Activated naive CD8-positive, alpha-beta T cell treated with anti-CD3 and anti-CD28 coated beads, Interleukin-2, amount 50 U/mL, for 24 hours (primary cell): ENCODE data around the gene PACRG.
A peak's percentile ranks its signal among the peaks of the same experiment; 100 is the strongest.

Source experiments
- ATAC-seq: fragments of 150-1000 bp; cut with Tn5 transposase; one replicate; pipeline ENCODE4 v1.10.0; 2021
- DNase-seq: peaks from one replicate; pipeline ENCODE4 v3.0.0; 2021
- H3K27ac Mint-ChIP-seq: one replicate; pipeline ENCODE4 v1.8.0; 2021; ENCODE audit warnings: mild to moderate bottlenecking, mixed read lengths
- H3K27me3 Mint-ChIP-seq: one replicate; pipeline ENCODE4 v1.8.0; 2021; ENCODE audit warnings: mixed read lengths
- H3K36me3 Mint-ChIP-seq: one replicate; pipeline ENCODE4 v1.8.0; 2021; ENCODE audit warnings: low read depth, mixed read lengths
- H3K4me1 Mint-ChIP-seq: one replicate; pipeline ENCODE4 v1.8.0; 2021; ENCODE audit warnings: mixed read lengths
- H3K4me3 Mint-ChIP-seq: one replicate; pipeline ENCODE4 v1.8.0; 2021; ENCODE audit warnings: mild to moderate bottlenecking, moderate library complexity, mixed read lengths
- H3K9me3 Mint-ChIP-seq: one replicate; pipeline ENCODE4 v1.8.0; 2021; ENCODE audit warnings: mixed read lengths

Gene PACRG

DNA sequence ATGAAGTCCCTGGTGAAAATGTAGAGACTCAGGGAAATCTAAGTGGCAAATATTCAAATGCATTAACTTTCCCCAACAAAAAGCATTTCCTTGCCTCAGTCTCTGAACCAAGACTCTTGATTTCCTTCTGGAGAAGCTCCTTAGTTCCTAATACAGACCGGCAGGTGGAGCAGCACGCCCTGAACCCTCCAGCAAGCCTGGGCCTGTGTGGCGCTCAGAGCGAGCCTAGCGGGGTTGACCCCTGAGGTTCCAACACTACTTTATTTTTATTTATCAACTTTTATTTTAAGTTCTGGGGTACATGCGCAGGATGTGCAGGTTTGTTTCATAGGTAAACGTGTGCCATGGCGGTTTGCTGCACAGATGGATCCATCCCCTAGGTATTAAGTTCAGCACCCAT lies 50.8 kb downstream of the PACRG start:
- no peaks in the 10 kb centered on the region for H3K36me3 Mint-ChIP-seq
- ATAC-seq (no peak), DNase-seq (no peak)
- H3K4me3 Mint-ChIP-seq: no peak overlapping the region
- no peak overlapping the region for H3K27ac Mint-ChIP-seq
- peaks cover 11% of the 10 kb centered on the region for H3K9me3 Mint-ChIP-seq
- peaks cover 2% of the 10 kb centered on the region for H3K27me3 Mint-ChIP-seq
- H3K4me1 Mint-ChIP-seq: no peaks in the 10 kb centered on the region

DNA sequence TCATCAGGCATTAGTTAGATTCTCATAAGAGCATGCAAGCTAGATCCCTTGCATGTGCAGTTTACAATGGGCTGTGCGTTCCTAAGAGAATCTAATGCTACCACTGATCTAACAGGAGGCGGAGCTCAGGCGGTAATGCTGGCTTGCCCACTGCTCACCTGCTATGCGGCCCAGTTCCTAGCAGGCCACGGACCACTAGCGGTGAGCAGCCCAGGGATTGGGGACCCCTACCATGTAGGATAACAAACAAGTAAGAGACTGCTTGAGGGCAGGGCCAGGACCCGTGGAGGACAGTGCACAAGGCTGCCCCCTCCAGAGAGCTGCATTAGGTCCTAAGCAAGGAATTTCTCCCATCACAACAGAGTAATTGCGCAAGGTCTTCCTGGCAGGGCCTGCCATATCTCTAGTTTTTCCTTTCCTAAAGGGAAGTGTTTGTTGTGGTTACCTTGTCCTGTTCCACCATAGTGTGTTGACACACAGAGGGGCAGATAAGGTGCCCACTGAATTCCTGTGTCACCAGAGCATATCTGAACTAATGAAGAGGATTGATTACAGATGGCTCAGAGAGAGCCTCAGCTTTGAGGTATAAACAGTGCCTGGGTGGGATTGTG lies 58.0 kb downstream of the PACRG start:
- DNase-seq: no peak
- H3K9me3 Mint-ChIP-seq: peaks cover 10% of the 10 kb centered on the region
- H3K27ac Mint-ChIP-seq: no peak overlapping the region
- no peaks in the 10 kb centered on the region for H3K27me3 Mint-ChIP-seq
- no peaks in the 10 kb centered on the region for H3K36me3 Mint-ChIP-seq
- no peak for ATAC-seq
- no peaks in the 10 kb centered on the region for H3K4me1 Mint-ChIP-seq
- no peak overlapping the region for H3K4me3 Mint-ChIP-seq

DNA sequence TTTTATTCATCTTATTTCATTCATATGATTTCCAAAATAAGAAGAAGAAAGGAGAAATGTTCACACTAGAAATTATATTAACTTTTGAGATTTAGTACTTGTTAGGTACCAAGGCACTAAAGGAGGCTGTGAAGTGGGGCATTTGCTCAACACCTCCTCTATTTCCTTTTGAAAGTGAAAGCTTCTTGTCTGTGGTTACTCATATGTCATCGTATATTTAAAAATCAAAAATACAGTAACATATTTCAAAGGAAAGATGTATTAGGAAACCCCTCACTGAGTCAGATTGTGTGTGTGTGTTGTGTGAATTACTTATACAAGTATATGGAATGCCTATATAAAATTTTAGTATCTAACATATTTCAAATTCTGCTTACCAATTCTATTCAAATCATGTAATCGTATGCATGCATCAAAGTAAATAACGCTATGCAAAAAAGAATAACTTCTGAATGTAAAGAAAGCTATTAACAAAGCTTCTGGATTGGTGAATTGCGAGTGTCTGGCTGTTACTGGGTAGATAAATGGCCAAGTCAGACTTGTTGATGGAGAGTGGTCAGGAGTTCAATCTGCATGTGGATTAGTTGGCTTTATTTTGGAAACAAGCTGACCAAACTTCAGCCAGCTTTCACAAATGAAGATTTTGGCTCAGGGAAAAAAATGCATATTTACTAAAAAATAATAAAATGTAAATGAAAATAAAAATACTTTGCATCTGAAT lies 70.9 kb downstream of the PACRG start:
- H3K36me3 Mint-ChIP-seq: no peaks in the 10 kb centered on the region
- H3K4me3 Mint-ChIP-seq: no peak overlapping the region

DNA sequence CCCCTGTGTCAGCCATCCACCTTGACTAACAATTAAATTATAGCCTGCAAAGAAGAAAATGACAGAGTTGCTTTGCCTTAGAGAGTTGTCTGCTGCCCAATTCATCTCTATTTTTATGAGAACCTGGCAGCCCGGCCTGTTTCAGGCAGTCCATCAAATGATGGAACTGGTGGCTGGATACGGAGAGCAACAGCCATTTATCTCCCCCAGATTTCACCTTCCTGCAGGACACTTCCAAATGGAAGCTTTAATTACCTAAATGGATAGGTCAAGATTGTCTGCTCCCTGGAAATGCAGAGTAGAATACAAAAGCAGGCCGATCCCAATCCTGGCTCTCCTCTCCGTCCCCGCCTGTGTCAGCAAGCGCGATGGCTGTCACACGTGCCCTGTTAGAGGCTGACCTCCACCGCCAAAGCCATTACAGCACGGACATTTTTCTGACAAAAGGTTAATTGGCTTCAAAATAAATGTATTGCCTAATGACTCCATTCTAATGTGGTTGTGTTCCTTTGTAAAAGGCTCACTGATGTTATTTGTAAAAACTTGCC lies 86.7 kb downstream of the PACRG start:
- Mint-ChIP-seq H3K9me3 (peaks cover 13% of the 10 kb centered on the region), H3K27ac (no peak overlapping the region), H3K27me3 (no peaks in the 10 kb centered on the region), H3K4me1 (no peaks in the 10 kb centered on the region), H3K36me3 (no peaks in the 10 kb centered on the region), H3K4me3 (no peak overlapping the region)
- DNase-seq: no peak
- no peak for ATAC-seq

More for the DNA sequence above, 70.9 kb downstream of the PACRG start:
- DNase-seq (no peak), ATAC-seq (peak; percentile 59)
- H3K27me3 Mint-ChIP-seq: no peaks in the 10 kb centered on the region
- H3K4me1 Mint-ChIP-seq: peaks cover 14% of the 10 kb centered on the region
- no peaks in the 10 kb centered on the region for H3K9me3 Mint-ChIP-seq
- H3K27ac Mint-ChIP-seq: no peak overlapping the region

DNA sequence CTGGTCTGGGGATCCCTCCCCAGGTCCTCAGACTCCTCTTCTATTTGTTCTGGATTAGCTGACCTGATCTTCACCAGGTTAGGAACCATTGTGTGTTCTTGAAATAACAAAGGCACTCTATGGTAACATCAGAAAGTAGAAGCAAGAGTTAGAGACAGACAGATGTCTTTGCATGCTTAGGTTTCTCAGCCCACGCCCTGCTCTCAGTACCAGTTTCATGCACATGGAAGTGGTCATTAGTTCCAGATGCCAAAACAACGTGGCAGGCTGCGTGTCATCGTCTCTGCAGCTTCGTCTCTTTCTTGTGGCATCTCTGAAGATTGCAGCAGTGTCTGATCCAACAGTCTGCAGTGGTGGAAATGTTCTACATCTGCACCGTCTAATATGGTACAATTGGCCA lies 89.4 kb downstream of the PACRG start:
- no peaks in the 10 kb centered on the region for H3K36me3 Mint-ChIP-seq
- no peaks in the 10 kb centered on the region for H3K27me3 Mint-ChIP-seq
- no peak for DNase-seq
- no peak overlapping the region for H3K27ac Mint-ChIP-seq
- no peaks in the 10 kb centered on the region for H3K9me3 Mint-ChIP-seq
- no peaks in the 10 kb centered on the region for H3K4me1 Mint-ChIP-seq
- no peak for ATAC-seq
- no peak overlapping the region for H3K4me3 Mint-ChIP-seq

DNA sequence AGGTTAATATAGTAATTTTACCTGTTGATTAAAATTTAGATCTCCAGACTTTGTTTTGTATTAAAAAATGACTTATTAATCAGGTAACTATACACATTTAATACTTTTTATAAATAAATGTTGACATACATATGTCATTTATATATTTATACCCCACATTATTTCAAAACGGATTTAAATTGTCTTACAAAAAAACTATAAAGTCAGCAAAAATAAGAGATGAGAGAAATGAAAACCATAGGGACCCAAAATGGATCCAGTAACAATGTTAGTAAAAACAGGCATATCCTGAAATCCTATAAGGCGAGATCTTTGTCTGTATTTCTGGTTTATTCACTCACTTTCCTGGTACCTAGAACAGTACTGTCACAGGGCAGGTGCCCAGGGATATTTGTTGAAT lies 91.5 kb downstream of the PACRG start:
- Mint-ChIP-seq H3K4me1 (no peaks in the 10 kb centered on the region), H3K27me3 (no peaks in the 10 kb centered on the region), H3K27ac (no peak overlapping the region), H3K36me3 (no peaks in the 10 kb centered on the region), H3K9me3 (no peaks in the 10 kb centered on the region), H3K4me3 (no peak overlapping the region)
- no peak for ATAC-seq
- DNase-seq: no peak

DNA sequence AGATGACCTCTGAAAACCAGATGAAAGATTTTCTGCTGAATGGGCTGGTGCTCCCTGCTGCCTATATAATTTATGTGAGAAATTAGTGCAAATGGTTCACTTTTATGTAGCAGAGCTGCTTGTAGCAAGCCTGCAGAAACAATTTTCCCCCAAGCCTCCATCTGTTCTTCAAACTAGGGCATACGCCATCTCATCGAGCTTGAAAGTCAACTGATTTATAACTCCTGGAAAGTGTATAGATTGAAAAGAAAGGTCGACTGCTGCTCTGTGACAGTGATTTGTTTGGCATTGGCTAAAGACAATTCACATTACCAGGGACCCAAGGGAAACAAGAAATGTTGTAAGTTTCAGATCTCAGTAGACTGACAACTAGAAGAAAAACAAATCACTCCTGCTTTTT lies 93.3 kb downstream of the PACRG start:
- H3K36me3 Mint-ChIP-seq: no peaks in the 10 kb centered on the region
- no peaks in the 10 kb centered on the region for H3K9me3 Mint-ChIP-seq
- DNase-seq (no peak), ATAC-seq (no peak)
- no peaks in the 10 kb centered on the region for H3K4me1 Mint-ChIP-seq
- H3K27me3 Mint-ChIP-seq: no peaks in the 10 kb centered on the region
- no peak overlapping the region for H3K27ac Mint-ChIP-seq
- H3K4me3 Mint-ChIP-seq: no peak overlapping the region

DNA sequence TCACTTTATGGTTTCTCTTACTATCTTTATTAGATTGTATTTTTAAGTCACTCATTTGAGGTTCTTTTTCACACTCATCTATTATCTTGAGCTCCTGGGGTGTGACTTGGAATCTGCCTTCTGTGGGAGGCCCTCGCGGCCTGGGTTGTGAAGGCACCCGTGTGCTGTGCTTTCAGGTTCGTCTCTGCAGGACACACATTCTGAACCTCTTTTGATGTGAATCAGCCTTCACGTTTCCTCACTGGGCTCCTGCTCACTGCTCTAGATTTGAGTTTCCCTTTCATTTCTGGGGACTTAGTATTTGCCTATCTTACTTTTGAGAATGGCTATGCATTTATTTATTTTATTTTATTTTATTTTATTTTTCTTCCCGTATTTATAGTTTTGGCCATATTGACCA lies 97.8 kb downstream of the PACRG start:
- Mint-ChIP-seq H3K27ac (no peak overlapping the region), H3K27me3 (no peaks in the 10 kb centered on the region), H3K4me1 (no peaks in the 10 kb centered on the region), H3K36me3 (no peaks in the 10 kb centered on the region), H3K4me3 (no peak overlapping the region), H3K9me3 (no peaks in the 10 kb centered on the region)
- no peak for DNase-seq
- ATAC-seq: no peak

DNA sequence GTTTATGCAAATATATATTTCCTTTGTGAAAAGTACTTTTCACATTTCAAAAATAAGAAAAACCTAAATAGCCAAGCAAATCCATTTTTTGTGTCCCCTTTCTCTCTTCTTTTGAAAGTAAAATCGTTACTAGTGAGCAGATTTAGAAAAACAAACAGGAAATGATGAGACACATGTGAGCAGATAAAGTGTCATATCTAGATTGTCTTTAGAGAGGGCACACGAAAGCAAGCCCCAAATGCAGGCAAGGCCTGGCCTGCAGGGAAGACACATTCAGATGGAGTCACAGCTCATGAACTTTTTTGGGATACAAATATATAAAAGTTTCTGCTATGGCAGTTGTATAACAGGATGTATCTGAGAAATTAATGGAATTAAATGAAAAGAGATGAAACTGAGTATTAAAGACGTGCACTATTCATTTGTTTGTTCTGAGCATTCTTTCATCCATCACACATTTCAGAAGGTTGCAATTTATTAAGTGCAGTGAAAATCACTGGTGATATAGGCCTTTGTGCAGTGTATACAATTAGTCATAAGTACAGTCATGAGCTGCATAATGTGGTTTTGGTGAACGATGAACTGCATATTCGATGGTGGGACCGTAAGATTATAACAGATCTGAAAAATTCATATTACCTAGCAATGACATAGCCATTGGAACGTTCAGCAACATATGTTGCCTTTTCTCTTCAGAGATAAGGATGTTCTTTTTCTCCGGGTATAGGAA lies 101.4 kb downstream of the PACRG start:
- Mint-ChIP-seq H3K36me3 (no peaks in the 10 kb centered on the region), H3K9me3 (no peaks in the 10 kb centered on the region), H3K27me3 (no peaks in the 10 kb centered on the region), H3K27ac (no peak overlapping the region), H3K4me1 (no peaks in the 10 kb centered on the region), H3K4me3 (no peak overlapping the region)
- no peak for ATAC-seq
- DNase-seq: no peak

DNA sequence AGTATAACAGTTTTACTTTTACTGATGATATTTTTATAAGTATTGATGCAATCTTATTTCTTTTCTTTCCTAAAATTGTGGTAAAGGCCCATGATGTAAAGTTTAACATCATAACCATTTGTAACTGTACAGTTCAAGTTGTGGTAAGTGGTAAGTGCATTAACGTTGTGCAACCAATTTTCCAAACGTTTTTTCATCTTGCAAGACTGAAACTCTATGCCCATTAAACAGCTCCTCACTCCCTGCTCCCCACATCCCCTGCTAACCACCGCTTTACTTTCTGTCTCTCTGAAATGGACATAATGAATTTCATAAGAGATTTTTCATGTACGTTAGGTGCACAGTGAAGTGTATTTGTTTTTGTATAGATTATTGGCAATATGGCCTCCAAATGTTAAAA lies 106.0 kb downstream of the PACRG start:
- H3K36me3 Mint-ChIP-seq: no peaks in the 10 kb centered on the region
- no peaks in the 10 kb centered on the region for H3K27me3 Mint-ChIP-seq
- no peak for ATAC-seq
- H3K4me3 Mint-ChIP-seq: no peak overlapping the region
- no peak for DNase-seq
- no peaks in the 10 kb centered on the region for H3K4me1 Mint-ChIP-seq
- H3K27ac Mint-ChIP-seq: no peak overlapping the region
- H3K9me3 Mint-ChIP-seq: peaks cover 5% of the 10 kb centered on the region

DNA sequence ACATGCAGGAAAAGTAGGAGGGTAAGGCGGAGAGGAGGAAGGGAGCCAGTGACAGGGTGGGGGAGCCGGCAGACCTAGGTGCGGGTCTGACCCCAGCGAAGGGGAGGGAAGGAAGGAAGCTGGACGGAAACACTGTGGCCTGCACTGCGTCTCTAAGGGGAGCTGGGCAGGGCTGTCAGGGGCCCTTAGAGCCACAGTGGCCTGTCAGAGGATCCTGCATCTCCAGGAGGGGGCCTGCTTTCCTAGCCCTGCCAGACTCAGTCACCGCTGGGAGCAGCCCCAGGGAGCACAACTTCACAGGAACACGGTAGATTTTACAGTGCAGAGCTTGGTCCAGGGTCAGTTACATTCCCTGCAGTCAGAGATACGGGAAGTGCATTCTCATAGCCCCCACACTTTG lies 118.2 kb downstream of the PACRG start:
- Mint-ChIP-seq H3K36me3 (no peaks in the 10 kb centered on the region), H3K4me1 (no peaks in the 10 kb centered on the region), H3K27ac (no peak overlapping the region), H3K9me3 (peaks cover 4% of the 10 kb centered on the region), H3K4me3 (no peak overlapping the region), H3K27me3 (no peaks in the 10 kb centered on the region)
- ATAC-seq (no peak), DNase-seq (no peak)

DNA sequence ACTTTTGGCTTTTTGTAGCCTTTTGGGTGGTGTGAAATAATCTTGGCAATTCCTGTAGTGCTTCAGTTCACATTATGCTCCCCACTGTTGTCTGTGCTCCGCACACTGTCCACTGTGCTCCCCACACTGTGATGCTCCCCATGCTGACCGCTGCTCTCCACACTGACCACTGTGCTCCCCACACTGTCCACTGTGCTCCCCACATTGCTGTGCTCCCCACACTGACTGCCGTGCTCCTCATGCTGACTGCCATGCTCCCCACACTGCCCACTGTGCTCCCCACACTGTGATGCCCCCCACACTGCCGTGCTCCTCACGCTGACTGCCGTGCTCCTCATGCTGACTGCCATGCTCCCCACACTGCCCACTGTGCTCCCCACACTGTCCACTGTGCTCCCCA lies 118.9 kb downstream of the PACRG start:
- Mint-ChIP-seq H3K4me3 (no peak overlapping the region), H3K27ac (no peak overlapping the region), H3K27me3 (no peaks in the 10 kb centered on the region), H3K36me3 (no peaks in the 10 kb centered on the region), H3K4me1 (no peaks in the 10 kb centered on the region), H3K9me3 (peaks cover 4% of the 10 kb centered on the region)
- ATAC-seq (no peak), DNase-seq (no peak)

DNA sequence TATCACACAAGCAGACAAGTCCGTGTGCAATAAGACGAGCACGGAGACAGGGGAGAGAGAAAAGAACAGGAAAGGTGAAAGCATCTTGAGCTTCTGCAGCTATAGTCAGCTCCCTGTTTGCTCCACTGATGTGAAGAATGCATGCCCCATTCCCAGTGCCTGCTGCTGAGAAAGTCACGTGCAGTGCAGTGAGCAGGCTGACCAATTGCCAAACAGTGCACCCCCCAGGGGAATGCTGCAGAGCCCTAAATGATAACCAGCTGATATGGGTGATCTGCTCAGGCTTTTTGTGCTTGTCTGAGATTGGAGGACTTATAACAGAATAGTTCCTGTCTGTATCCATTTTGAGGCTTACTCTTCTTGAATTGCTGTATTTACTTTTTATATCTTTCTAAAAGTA lies 121.5 kb downstream of the PACRG start:
- Mint-ChIP-seq H3K9me3 (peaks cover 3% of the 10 kb centered on the region), H3K4me3 (no peak overlapping the region), H3K27me3 (no peaks in the 10 kb centered on the region), H3K36me3 (no peaks in the 10 kb centered on the region), H3K27ac (no peak overlapping the region), H3K4me1 (no peaks in the 10 kb centered on the region)
- DNase-seq (no peak), ATAC-seq (no peak)

DNA sequence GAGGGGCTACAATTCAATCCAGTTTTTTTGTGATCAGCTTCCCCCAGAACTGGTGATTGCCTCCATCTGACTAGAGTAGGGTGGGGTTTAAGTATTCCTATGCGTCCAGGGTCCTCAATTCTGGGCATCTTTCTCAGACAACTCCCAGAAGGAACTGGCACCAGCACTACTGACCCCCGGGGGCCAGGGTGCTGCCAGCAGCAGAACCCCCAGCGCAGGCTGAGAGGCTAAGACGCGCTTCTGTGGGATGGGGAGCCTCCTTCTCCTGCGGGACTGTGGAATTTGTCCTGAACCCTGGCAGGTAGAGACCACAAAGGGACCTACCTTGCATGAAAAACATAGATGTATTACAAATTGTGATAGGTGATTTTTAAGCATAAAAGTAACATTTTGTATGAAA lies 124.4 kb downstream of the PACRG start:
- no peaks in the 10 kb centered on the region for H3K36me3 Mint-ChIP-seq
- no peak overlapping the region for H3K27ac Mint-ChIP-seq
- no peaks in the 10 kb centered on the region for H3K9me3 Mint-ChIP-seq
- DNase-seq: no peak
- H3K4me1 Mint-ChIP-seq: no peaks in the 10 kb centered on the region
- no peak overlapping the region for H3K4me3 Mint-ChIP-seq
- no peak for ATAC-seq
- no peaks in the 10 kb centered on the region for H3K27me3 Mint-ChIP-seq
